Motor neuron (in vitro differentiated cells): Measurements from ENCODE around the gene AMPD2. TPM values are rescaled to one million over a fixed set of nuclear protein-coding genes. Genes with fewer than 3 reads are reported as not detected.
A peak's percentile ranks its signal among the peaks of the same experiment; 100 is the strongest.

Source experiments
- ATAC-seq, 8 experiments: fragments of 200-7000 bp; cut with Tn5 transposase; replicated peaks in 6 of 8; 2 replicates each; pipeline ENCODE4 v1.8.0; 2021; ENCODE audit warnings: mild to moderate bottlenecking in 8 of 8, moderate library complexity in 8 of 8
- H3K27ac ChIP-seq, 2 donors: fragments of 250-450 bp; sonication (Bioruptor Pico); 2 replicates each; pipeline ENCODE4 v1.9.0; 2021; ENCODE audit warnings: antibody characterized with exemption in 2 of 2, mild to moderate bottlenecking in 2 of 2, moderate library complexity in 1 of 2
- H3K4me1 ChIP-seq, 2 donors: fragments of 250-450 bp; sonication (Bioruptor Pico); replicated peaks in 1 of 2; 2 replicates each; pipeline ENCODE4 v1.6.1; 2021; ENCODE audit warnings: antibody characterized with exemption in 2 of 2, mild to moderate bottlenecking in 2 of 2, moderate library complexity in 1 of 2
- H3K4me3 ChIP-seq, 5 donors: fragments of 250-450 bp; sonication (Bioruptor Pico); 2 replicates each; pipeline ENCODE4 v1.9.0; 2021; ENCODE audit warnings: antibody characterized with exemption in 5 of 5, mild to moderate bottlenecking in 5 of 5, moderate library complexity in 4 of 5
- WGBS, 10 experiments: fragments of 450-650 bp; shearing (Covaris generic); methylation state at CpG; one replicate each; pipeline ENCODE4 v1.0.0; 2022; 5-methylcytosine and 5-hydroxymethylcytosine counted together
- in situ Hi-C, 9 experiments: fragments of 400-800 bp; cut with MboI; loops; one replicate each; pipeline ENCODE4 v1.15.0; 2021; ENCODE audit warnings: low sequenced_read_pairs in 9 of 9, low pct_unique_long_range_greater_than_20kb in 2 of 9; ENCODE audit not compliant: unreplicated experiment in 9 of 9
- total RNA-seq, 8 experiments: library from RNA; unstranded; fragments of 300-600 nt; gene quantifications; 2 replicates each; pipeline versions ENCODE4 v1.2.3 to v1.2.4, GENCODE V29; 2022

AMPD2 gene
- total RNA-seq, 8 experiments from 2014 or later = 46.3 to 100 (median 61.3) TPM

- in situ Hi-C loops = loop anchor here in 3 of 9 experiments (25.0 kb wide), 3 partner anchors 101 to 351 kb away; partner anchors contain the start of genes AHCYL1 (in 2 of the 3), EPS8L3 (in 1 of the 3) and GSTM3 (in 1 of the 3)
- peaks cover 4 to 8% of the 10 kb centered on the region in 2 donors for H3K4me1 ChIP-seq
- H3K27ac ChIP-seq = no peak overlapping the region
- WGBS, 10 experiments = 8 to 80% (median 57%) methylated on average over 1 to 2 of the region's 2 CpGs; no CpG with 5 or more reads in 3 of the 10 experiments
- no peak overlapping the region for H3K4me3 ChIP-seq
- ATAC-seq = no peak
These were observed 16.2 kb downstream of the AMPD2 start for GRCh38 chr1:109635862-109636200.

GRCh38 chr1:109636201-109636952 lies 16.7 kb downstream of the AMPD2 start:
- Histone ChIP-seq H3K27ac (no peak overlapping the region), H3K4me3 (no peak overlapping the region), H3K4me1 (peaks cover 4 to 8% of the 10 kb centered on the region in 2 donors)
- in situ Hi-C loops = loop anchor here in 3 of 9 experiments (25.0 kb wide), 3 partner anchors 101 to 351 kb away; partner anchors contain the start of genes AHCYL1 (in 2 of the 3), EPS8L3 (in 1 of the 3) and GSTM3 (in 1 of the 3)
- ATAC-seq = peak in 7 of 8 experiments; percentile 11 to 78 (median 22)
- WGBS, 10 experiments = 0 to 80% (median 67%) methylated on average over 1 to 6 of the region's 9 CpGs; no CpG with 5 or more reads in 3 of the 10 experiments

- in situ Hi-C loops = loop anchor here in 3 of 9 experiments (25.0 kb wide), 3 partner anchors 100 to 350 kb away; partner anchors contain the start of genes AHCYL1 (in 2 of the 3), EPS8L3 (in 1 of the 3) and GSTM3 (in 1 of the 3)
These were observed 17.8 kb downstream of the AMPD2 start for GRCh38 chr1:109637446-109637845.

GRCh38 chr1:109639063-109639840 lies 19.6 kb downstream of the AMPD2 start:
- peaks cover 4 to 11% of the 10 kb centered on the region in 2 donors for H3K4me1 ChIP-seq
- in situ Hi-C loops = loop anchor here in 3 of 9 experiments (25.0 kb wide), 3 partner anchors 98 to 348 kb away; partner anchors contain the start of genes AHCYL1 (in 2 of the 3), EPS8L3 (in 1 of the 3) and GSTM3 (in 1 of the 3)
- WGBS, 10 experiments = 14 to 90% (median 80%) methylated on average over 1 to 8 of the region's 9 CpGs; no CpG with 5 or more reads in 1 of the 10 experiments
- H3K4me3 ChIP-seq = no peak overlapping the region
- no peak for ATAC-seq
- no peak overlapping the region for H3K27ac ChIP-seq

More at GRCh38 chr1:109637446-109637845, 17.8 kb downstream of the AMPD2 start:
- no peak overlapping the region for H3K4me3 ChIP-seq
- no peak for ATAC-seq
- WGBS, 10 experiments = 100% methylated on average over 1 to 3 of the region's 7 CpGs; no CpG with 5 or more reads in 7 of the 10 experiments
- H3K27ac ChIP-seq = no peak overlapping the region
- peaks cover 4 to 8% of the 10 kb centered on the region in 2 donors for H3K4me1 ChIP-seq

- 30 to 73% (median 53%) methylated on average over 1 to 3 of the region's 6 CpGs; no CpG with 5 or more reads in 5 of the 10 experiments for WGBS, 10 experiments
- in situ Hi-C loops = loop anchor here in 6 of 9 experiments (10.0 to 25.0 kb wide), 5 partner anchors 97 to 347 kb away; partner anchors contain the start of genes AHCYL1 (in 3 of the 6), EPS8L3 (in 1 of the 6) and GSTM3 (in 1 of the 6)
- ATAC-seq = peak in 5 of 8 experiments; percentile 2 to 9 (median 4)
These were observed 20.2 kb downstream of the AMPD2 start for GRCh38 chr1:109639841-109640184.

GRCh38 chr1:109640285-109640865 lies 20.7 kb downstream of the AMPD2 start:
- no peak overlapping the region for H3K4me3 ChIP-seq
- peak; percentile 7 to 67 (median 58) for ATAC-seq
- in situ Hi-C loops = loop anchor here in 6 of 9 experiments (10.0 to 25.0 kb wide), 5 partner anchors 97 to 347 kb away; partner anchors contain the start of genes AHCYL1 (in 3 of the 6), EPS8L3 (in 1 of the 6) and GSTM3 (in 1 of the 6)
- 0 to 57% (median 43%) methylated on average over 1 to 5 of the region's 5 CpGs; no CpG with 5 or more reads in 3 of the 10 experiments for WGBS, 10 experiments
- H3K4me1 ChIP-seq = peaks cover 4 to 11% of the 10 kb centered on the region in 2 donors
- H3K27ac ChIP-seq = no peak overlapping the region

More at GRCh38 chr1:109639841-109640184, 20.2 kb downstream of the AMPD2 start:
- Histone ChIP-seq H3K27ac (no peak overlapping the region), H3K4me1 (peaks cover 4 to 11% of the 10 kb centered on the region in 2 donors), H3K4me3 (no peak overlapping the region)

- Histone ChIP-seq H3K4me1 (peaks cover 0 to 5% of the 10 kb centered on the region in 2 donors), H3K4me3 (no peak overlapping the region), H3K27ac (no peak overlapping the region)
- ATAC-seq = no peak
- in situ Hi-C loops = loop anchor here in 6 of 9 experiments (10.0 to 25.0 kb wide), 5 partner anchors 96 to 346 kb away; partner anchors contain the start of genes AHCYL1 (in 3 of the 6), EPS8L3 (in 1 of the 6) and GSTM3 (in 1 of the 6)
- 44 to 100% (median 80%) methylated on average over 1 of the region's 2 CpGs; no CpG with 5 or more reads in 6 of the 10 experiments for WGBS, 10 experiments
These were observed 21.6 kb downstream of the AMPD2 start for GRCh38 chr1:109641078-109641740.

GRCh38 chr1:109641861-109642260 lies 22.2 kb downstream of the AMPD2 start:
- no peak for ATAC-seq
- in situ Hi-C loops = loop anchor here in 6 of 9 experiments (10.0 to 25.0 kb wide), 5 partner anchors 95 to 345 kb away; partner anchors contain the start of genes AHCYL1 (in 3 of the 6), EPS8L3 (in 1 of the 6) and GSTM3 (in 1 of the 6)
- WGBS, 10 experiments = 20 to 86% (median 60%) methylated on average over 1 to 2 of the region's 2 CpGs; no CpG with 5 or more reads in 4 of the 10 experiments

GRCh38 chr1:109642626-109643025 lies 23.0 kb downstream of the AMPD2 start:
- Histone ChIP-seq H3K4me3 (no peak overlapping the region), H3K27ac (no peak overlapping the region), H3K4me1 (peaks cover 0 to 3% of the 10 kb centered on the region in 2 donors)
- in situ Hi-C loops = loop anchor here in 6 of 9 experiments (10.0 to 25.0 kb wide), 5 partner anchors 95 to 345 kb away; partner anchors contain the start of genes AHCYL1 (in 3 of the 6), EPS8L3 (in 1 of the 6) and GSTM3 (in 1 of the 6)
- WGBS, 10 experiments = 38 to 83% (median 60%) methylated on average over 1 to 3 of the region's 3 CpGs; no CpG with 5 or more reads in 1 of the 10 experiments
- ATAC-seq = no peak

More at GRCh38 chr1:109641861-109642260, 22.2 kb downstream of the AMPD2 start:
- no peak overlapping the region for H3K27ac ChIP-seq
- no peak overlapping the region for H3K4me3 ChIP-seq
- H3K4me1 ChIP-seq = peaks cover 0 to 3% of the 10 kb centered on the region in 2 donors

GRCh38 chr1:109643385-109644230 lies 24.0 kb downstream of the AMPD2 start:
- H3K27ac ChIP-seq = no peak overlapping the region
- in situ Hi-C loops = loop anchor here in 6 of 9 experiments (10.0 to 25.0 kb wide), 5 partner anchors 94 to 344 kb away; partner anchors contain the start of genes AHCYL1 (in 3 of the 6), EPS8L3 (in 1 of the 6) and GSTM3 (in 1 of the 6)

More at GRCh38 chr1:109643385-109644230, 24.0 kb downstream of the AMPD2 start:
- H3K4me3 ChIP-seq = no peak overlapping the region
- peak; percentile 85 to 94 (median 90) for ATAC-seq
- H3K4me1 ChIP-seq = peaks cover 0 to 3% of the 10 kb centered on the region in 2 donors
- WGBS, 10 experiments = 20 to 100% (median 53%) methylated on average over 1 to 22 of the region's 32 CpGs; no CpG with 5 or more reads in 4 of the 10 experiments
